Measurements from ENCODE around the gene MYD88.

DNA sequence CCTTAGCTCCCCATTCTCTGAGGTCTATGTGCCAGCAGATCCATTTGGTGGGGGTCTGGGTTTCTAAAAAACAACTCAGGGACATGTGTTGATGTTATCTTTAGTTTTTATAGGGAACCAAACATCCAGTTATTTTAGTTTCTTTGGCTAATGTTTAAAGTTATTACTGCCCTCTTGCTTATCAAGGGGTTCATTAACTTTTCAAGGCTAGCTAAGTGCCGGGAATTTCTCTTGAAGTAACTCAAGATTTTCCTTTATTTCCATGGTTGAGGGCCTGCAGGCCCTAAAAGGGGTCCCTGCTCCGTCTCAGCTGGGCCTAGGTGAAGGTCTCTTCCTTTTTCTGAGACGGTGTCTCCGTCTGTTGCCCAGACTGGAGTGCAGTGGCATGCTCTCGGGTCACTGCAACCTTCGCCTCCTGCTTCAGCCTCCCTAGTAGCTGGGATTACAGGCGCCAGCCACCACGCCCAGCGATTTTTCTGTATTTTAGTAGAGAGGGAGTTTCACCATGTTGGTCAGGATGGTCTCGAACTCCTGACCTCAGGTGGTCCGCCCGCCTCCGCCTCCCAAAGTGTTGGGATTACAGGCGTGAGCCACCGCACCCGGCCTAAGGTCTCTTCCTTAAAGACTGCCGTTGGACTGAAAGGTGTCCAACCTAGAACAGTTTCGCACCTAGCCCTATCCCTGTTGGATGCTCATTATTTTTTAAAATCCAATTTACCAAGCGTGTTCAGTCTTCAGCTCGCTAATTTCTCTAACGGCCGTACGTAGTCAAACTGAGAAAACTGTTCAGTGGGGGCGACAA is 25.6 kb downstream of the MYD88 start:
- TF ChIP-seq EZH2phosphoT487 (IDR thresholded peaks at IDR 0.05; ENCODE audit: low read depth, severe bottlenecking, unreplicated experiment) (no peak), EZH2 (IDR thresholded peaks at IDR 0.05; ENCODE audit: borderline replicate concordance) (no peak)
- TF ChIP-seq, protein P1, sequence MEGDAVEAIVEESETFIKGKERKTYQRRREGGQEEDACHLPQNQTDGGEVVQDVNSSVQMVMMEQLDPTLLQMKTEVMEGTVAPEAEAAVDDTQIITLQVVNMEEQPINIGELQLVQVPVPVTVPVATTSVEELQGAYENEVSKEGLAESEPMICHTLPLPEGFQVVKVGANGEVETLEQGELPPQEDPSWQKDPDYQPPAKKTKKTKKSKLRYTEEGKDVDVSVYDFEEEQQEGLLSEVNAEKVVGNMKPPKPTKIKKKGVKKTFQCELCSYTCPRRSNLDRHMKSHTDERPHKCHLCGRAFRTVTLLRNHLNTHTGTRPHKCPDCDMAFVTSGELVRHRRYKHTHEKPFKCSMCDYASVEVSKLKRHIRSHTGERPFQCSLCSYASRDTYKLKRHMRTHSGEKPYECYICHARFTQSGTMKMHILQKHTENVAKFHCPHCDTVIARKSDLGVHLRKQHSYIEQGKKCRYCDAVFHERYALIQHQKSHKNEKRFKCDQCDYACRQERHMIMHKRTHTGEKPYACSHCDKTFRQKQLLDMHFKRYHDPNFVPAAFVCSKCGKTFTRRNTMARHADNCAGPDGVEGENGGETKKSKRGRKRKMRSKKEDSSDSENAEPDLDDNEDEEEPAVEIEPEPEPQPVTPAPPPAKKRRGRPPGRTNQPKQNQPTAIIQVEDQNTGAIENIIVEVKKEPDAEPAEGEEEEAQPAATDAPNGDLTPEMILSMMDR (IDR thresholded peaks at IDR 0.05; ENCODE audit: poor library complexity) = no peak
